ENCODE measurements around the gene GOLGB1.
"Not testable (repeated sequence)": the region's sequence is repeated elsewhere in the genome, so short reads cannot be mapped to it uniquely, and the experiment has no call there.

GOLGB1 gene

GRCh38 chr3:121781611-121782010, 32.1 kb upstream of the GOLGB1 start:
- TF ChIP-seq CTCF (IDR thresholded peaks at IDR 0.05) (no peak), ZFX (IDR thresholded peaks at IDR 0.05; ENCODE audit: borderline replicate concordance) (no peak)
- H3K27ac ChIP-seq, result no peak overlapping the region

GRCh38 chr3:121775095-121775494, 25.6 kb upstream of the GOLGB1 start:
- H3K27ac ChIP-seq, result not testable (repeated sequence)

- no peak overlapping the region for H3K27ac ChIP-seq
- TF ChIP-seq CTCF (IDR thresholded peaks at IDR 0.05) (no peak), ZFX (IDR thresholded peaks at IDR 0.05; ENCODE audit: borderline replicate concordance) (no peak)
Observed at GRCh38 chr3:121769246-121769645, 19.7 kb upstream of the GOLGB1 start.

- no peak for TF ChIP-seq ZFX (IDR thresholded peaks at IDR 0.05; ENCODE audit: borderline replicate concordance)
- TF ChIP-seq CTCF (IDR thresholded peaks at IDR 0.05), result no peak
- no peak overlapping the region for H3K27ac ChIP-seq
Observed at GRCh38 chr3:121768452-121768851, 18.9 kb upstream of the GOLGB1 start.

GRCh38 chr3:121759541-121760202, 10.1 kb upstream of the GOLGB1 start:
- no peak for TF ChIP-seq ZFX (IDR thresholded peaks at IDR 0.05; ENCODE audit: borderline replicate concordance)
- H3K27ac ChIP-seq, result no peak overlapping the region

GRCh38 chr3:121758727-121759450, 9.3 kb upstream of the GOLGB1 start:
- TF ChIP-seq ZFX (IDR thresholded peaks at IDR 0.05; ENCODE audit: borderline replicate concordance) (no peak), CTCF (IDR thresholded peaks at IDR 0.05) (no peak)
- no peak overlapping the region for H3K27ac ChIP-seq

- H3K27ac ChIP-seq, result no peak overlapping the region
- TF ChIP-seq ZFX (IDR thresholded peaks at IDR 0.05; ENCODE audit: borderline replicate concordance), result no peak
- TF ChIP-seq CTCF (IDR thresholded peaks at IDR 0.05), result no peak
Observed at GRCh38 chr3:121757812-121758545, 8.4 kb upstream of the GOLGB1 start.

Measured in 22Rv1 (cell line).